Ramos (cell line): Measurements from ENCODE around the gene SCFD1.
"Not testable (repeated sequence)": the region's sequence is repeated elsewhere in the genome, so short reads cannot be mapped to it uniquely, and the experiment has no call there.

Experiments
- in situ Hi-C: fragments of 300-500 bp; cut with MboI; formaldehyde crosslinking; loops from one replicate; pipeline ENCODE4 v1.14.3; 2022; ENCODE audit warnings: low sequenced_read_pairs; ENCODE audit not compliant: unreplicated experiment

The SCFD1 gene

GRCh38 chr14:30608533-30609006 is 13.5 kb upstream of the SCFD1 start:
- in situ Hi-C loops = no loop called here

DNA sequence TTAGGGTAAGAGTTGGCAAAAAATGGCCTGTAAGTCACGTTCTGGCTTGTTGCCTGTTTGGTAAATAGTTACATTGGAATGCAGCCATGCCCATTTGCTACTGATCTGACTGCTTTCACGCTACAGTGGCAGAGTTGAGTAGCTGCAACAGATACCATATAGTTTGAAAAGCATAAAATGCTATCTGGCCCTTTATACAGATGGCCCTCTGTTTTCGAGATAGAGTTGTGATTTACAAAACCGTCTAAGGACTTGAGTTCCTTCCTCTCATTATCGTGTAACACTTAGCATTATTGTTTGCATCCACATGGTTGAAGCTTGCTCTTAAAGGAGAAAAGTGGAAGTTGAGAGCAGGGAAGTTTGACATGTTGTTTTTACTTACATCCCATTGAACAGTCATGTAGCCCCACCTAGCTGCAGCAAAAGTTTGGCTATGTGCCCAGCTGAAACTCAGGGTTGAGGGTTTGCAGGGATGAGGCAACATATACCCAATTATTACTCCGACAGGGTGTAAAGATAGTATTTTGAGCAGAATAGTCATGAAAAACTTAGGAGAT is 11.3 kb upstream of the SCFD1 start:
- in situ Hi-C loops = no loop called here

- in situ Hi-C loops = no loop called here
Measured at GRCh38 chr14:30614155-30614554, 8.0 kb upstream of the SCFD1 start.

DNA sequence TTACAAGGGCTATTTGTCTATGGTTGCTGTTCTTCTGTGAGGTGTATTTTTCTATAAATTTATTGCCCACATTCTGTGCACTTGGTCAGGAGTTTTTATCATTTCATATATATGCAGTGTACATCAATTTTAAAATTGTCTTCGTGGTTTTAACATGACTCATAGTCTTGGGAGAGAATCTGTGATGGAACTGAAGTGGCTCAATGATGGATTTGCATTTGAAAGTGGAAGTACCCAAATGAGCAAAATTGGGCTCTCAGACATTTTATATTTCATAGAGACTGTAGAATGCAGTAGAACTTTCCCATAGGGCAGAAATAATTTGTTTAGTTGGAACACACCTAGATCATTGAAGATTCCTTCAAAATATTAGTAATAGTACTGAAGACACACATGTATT is 1.9 kb upstream of the SCFD1 start:
- in situ Hi-C loops = no loop called here

- in situ Hi-C loops = no loop called here
Measured at GRCh38 chr14:30621354-30621939, 672 bp upstream of the SCFD1 start.

GRCh38 chr14:30623412-30624131 is 1.5 kb downstream of the SCFD1 start:
- in situ Hi-C loops = no loop called here

DNA sequence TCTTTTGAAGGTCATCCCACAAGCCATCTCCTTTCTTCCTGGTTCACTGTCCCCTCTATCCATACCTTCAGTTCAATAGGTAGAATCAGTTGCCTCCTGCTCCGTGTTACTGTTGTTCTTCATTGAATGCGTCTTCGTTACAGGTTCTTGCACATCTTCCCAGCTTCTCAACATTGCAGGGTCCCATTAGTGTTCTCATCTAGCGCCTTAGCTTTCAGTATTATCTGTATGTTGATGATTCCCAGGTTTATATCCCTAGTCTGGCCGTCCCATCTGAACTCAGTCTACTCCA is 2.0 kb downstream of the SCFD1 start:
- in situ Hi-C loops = no loop called here

- in situ Hi-C loops = no loop called here
Measured at GRCh38 chr14:30625533-30625932, 3.4 kb downstream of the SCFD1 start.

- in situ Hi-C loops = not testable (repeated sequence)
Measured at GRCh38 chr14:30629432-30629831, 7.3 kb downstream of the SCFD1 start.

DNA sequence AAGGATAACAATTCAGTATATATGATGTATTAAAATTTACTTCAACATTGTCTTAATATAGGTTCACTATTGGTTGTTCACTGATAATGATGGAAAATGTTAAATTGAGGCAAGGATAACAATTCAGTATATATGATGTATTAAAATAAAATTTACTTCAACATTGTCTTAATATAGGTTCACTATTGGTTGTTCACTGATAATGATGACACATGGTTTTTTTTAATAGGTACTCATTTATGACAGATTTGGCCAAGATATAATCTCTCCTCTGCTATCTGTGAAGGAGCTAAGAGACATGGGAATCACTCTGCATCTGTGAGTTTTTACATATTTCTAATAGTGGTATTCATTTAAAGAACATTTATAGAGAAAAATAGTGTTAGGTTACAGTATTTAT is 8.1 kb downstream of the SCFD1 start:
- in situ Hi-C loops = no loop called here

DNA sequence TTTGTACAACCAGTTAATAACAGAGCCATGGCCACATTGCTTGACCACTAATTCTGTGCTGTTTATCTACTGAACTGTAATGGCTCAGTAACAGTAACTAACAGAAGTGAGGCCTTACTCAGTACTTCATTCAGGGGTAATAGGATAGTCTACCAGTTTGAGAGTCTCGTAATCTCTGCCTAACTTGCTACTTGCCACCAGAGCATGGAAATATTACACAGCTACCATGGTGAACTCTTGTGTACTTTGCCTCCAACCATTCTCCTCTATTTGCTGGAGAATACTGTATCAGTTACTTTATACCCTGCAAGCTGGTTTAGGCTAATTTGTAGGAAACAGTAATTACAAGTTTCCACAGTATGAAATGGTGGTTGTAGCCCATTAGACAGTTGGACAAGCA is 10.6 kb downstream of the SCFD1 start:
- in situ Hi-C loops = no loop called here

GRCh38 chr14:30638926-30639325 is 16.8 kb downstream of the SCFD1 start:
- in situ Hi-C loops = no loop called here

- in situ Hi-C loops = no loop called here
Measured at GRCh38 chr14:30641207-30641606, 19.1 kb downstream of the SCFD1 start.

DNA sequence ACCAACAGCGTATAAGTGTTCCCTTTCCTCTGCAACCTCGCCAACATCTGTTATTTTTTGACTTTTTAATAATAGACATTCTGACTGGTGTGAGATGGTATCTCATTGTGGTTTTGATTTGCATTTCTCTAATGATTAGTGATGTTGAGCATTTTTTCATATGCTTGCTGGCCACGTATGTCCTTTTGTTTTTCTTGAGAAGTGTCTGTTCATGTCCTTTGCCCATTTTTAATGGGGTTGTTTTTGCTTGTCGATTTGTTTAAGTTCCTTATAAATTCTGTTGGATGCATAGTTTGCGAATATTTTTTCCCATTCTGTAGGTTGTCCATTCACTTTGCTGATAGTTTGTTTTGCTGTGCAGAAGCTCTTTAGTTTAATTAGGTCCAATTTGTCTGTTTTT is 22.3 kb downstream of the SCFD1 start:
- in situ Hi-C loops = not testable (repeated sequence)

- in situ Hi-C loops = no loop called here
Measured at GRCh38 chr14:30645600-30645999, 23.5 kb downstream of the SCFD1 start.

- in situ Hi-C loops = no loop called here
Measured at GRCh38 chr14:30648471-30648870, 26.4 kb downstream of the SCFD1 start.

DNA sequence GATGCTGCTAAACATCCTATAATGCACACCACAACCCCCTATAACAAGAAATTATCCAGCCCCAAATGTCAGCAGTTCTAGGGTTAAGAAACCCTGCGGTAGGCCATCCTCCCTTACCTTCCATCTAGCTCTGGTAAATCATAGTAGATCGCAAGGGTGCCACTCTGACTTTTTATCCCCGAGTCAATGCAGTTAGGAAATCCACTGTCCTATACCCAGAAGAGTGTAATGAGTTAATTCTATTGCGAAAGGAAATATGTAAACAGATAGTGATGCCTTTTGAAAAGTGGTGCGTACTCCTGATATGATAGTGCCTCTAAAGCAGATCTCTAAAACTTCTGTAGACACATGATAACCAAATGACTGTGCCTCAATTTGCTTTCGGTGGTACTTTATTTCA is 29.8 kb downstream of the SCFD1 start:
- in situ Hi-C loops = no loop called here

GRCh38 chr14:30655124-30655523 is 33.0 kb downstream of the SCFD1 start:
- in situ Hi-C loops = no loop called here

DNA sequence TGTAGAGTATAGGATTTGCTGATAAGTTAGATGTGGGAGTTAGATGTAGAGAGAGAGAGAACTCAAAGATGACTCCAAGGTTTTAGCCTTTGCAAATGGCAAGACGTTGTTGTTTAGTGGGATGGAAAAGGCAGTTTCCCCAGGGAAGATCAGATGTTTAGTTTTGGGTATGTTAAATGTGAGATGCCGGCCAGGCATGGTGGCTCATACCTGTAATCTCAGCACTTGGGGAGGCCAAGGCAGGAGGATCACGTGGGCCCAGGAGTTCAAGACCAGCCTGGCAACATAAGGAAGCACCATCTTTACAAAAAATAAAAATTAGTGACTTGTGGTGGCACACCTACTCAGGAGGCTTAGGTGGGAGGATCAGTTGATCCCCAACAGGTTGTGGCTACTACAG is 33.5 kb downstream of the SCFD1 start:
- in situ Hi-C loops = no loop called here

- in situ Hi-C loops = no loop called here
Measured at GRCh38 chr14:30656190-30656632, 34.1 kb downstream of the SCFD1 start.

DNA sequence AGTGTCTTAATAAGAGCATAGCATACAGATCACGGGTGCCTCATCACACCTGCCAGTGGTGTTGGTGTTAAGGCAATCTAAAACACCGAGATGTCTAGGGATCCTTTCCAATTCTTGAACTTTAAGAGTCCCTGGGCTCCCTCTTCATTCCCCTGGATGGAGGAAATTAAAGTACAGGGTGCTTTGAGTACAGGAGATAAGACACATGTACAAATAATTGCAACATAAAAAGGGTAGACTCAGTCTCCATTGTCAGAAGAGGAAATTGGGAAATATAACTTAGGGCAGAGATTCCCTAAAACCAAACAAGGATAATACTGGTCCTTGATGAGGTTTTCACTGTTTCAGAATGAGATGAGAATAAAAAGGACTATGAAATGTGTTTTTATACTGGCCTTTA is 34.9 kb downstream of the SCFD1 start:
- in situ Hi-C loops = no loop called here

- in situ Hi-C loops = no loop called here
Measured at GRCh38 chr14:30657606-30658163, 35.6 kb downstream of the SCFD1 start.
